H9 (cell line): ENCODE data around the gene CFAP54. TPM values are rescaled to one million over a fixed set of nuclear protein-coding genes. Genes with fewer than 3 reads are reported as not detected.

Experiments
- DNase-seq: peaks from one replicate; pipeline ENCODE4 v3.0.0-alpha.2; 2017
- H2AFZ ChIP-seq: one replicate; pipeline ENCODE4 v1.6.1; 2013; ENCODE audit warnings: mild to moderate bottlenecking, low read length, control low read depth, moderate library complexity
- H2AK5ac ChIP-seq: 2 replicates; pipeline ENCODE4 v1.6.1; 2013; ENCODE audit warnings: low read length, control low read depth, mixed read lengths; ENCODE audit not compliant: insufficient read length
- H2BK120ac ChIP-seq: one replicate; pipeline ENCODE4 v1.6.1; 2013; ENCODE audit warnings: low read depth, mild to moderate bottlenecking, low read length, control low read depth, inconsistent platforms; ENCODE audit not compliant: poor library complexity, severe bottlenecking
- H2BK12ac ChIP-seq: 2 replicates; pipeline ENCODE4 v1.6.1; 2013; ENCODE audit warnings: low read length, control low read depth, mixed read lengths, low read depth; ENCODE audit not compliant: insufficient read length
- H2BK15ac ChIP-seq: 2 replicates; pipeline ENCODE4 v1.6.1; 2013; ENCODE audit warnings: low read depth, low read length, control low read depth
- H2BK20ac ChIP-seq: one replicate; pipeline ENCODE4 v1.6.1; 2013; ENCODE audit warnings: low read depth, mild to moderate bottlenecking, low read length, control low read depth, inconsistent platforms; ENCODE audit not compliant: poor library complexity, severe bottlenecking
- H2BK5ac ChIP-seq: 2 replicates; pipeline ENCODE4 v1.6.1; 2013; ENCODE audit warnings: low read length, control low read depth, mixed read lengths; ENCODE audit not compliant: insufficient read length
- H3K14ac ChIP-seq: 2 replicates; pipeline ENCODE4 v1.6.1; 2013; ENCODE audit warnings: low read length, control low read depth; ENCODE audit not compliant: insufficient read depth
- H3K18ac ChIP-seq: 2 replicates; pipeline ENCODE4 v1.6.1; 2013; ENCODE audit warnings: low read depth, mild to moderate bottlenecking, mixed read lengths, low read length, control low read depth; ENCODE audit not compliant: insufficient read length
- H3K23ac ChIP-seq: 2 replicates; pipeline ENCODE4 v1.6.1; 2013; ENCODE audit warnings: low read length, control low read depth, mixed read lengths, low read depth; ENCODE audit not compliant: insufficient read length
- H3K23me2 ChIP-seq: 2 replicates; pipeline ENCODE4 v1.6.1; 2013; ENCODE audit warnings: low read depth, mild to moderate bottlenecking, mixed read lengths, low read length, control low read depth; ENCODE audit not compliant: insufficient read length, poor library complexity, severe bottlenecking
- H3K27ac ChIP-seq: 2 replicates; pipeline ENCODE4 v1.5.1; 2013; ENCODE audit warnings: low read length, control low read depth, mixed read lengths, low read depth; ENCODE audit not compliant: insufficient read length
- H3K27me3 ChIP-seq: 2 replicates; pipeline ENCODE4 v1.6.1; 2013; ENCODE audit warnings: low read length, control low read depth, inconsistent platforms; ENCODE audit not compliant: insufficient read depth
- H3K4ac ChIP-seq: 2 replicates; pipeline ENCODE4 v1.6.1; 2013; ENCODE audit warnings: low read depth, mild to moderate bottlenecking, control low read depth, inconsistent platforms, low read length, moderate library complexity
- H3K4me1 ChIP-seq: 2 replicates; pipeline ENCODE4 v1.6.1; 2013; ENCODE audit warnings: low read length, control low read depth, inconsistent platforms; ENCODE audit not compliant: insufficient read depth
- H3K4me2 ChIP-seq: 2 replicates; pipeline ENCODE4 v1.6.1; 2013; ENCODE audit warnings: low read length, control low read depth, mixed read lengths; ENCODE audit not compliant: insufficient read length, insufficient read depth
- H3K56ac ChIP-seq: 2 replicates; pipeline ENCODE4 v1.6.1; 2013; ENCODE audit warnings: low read depth, mild to moderate bottlenecking, mixed read lengths, low read length, control low read depth; ENCODE audit not compliant: insufficient read length
- H3K79me1 ChIP-seq: 2 replicates; pipeline ENCODE4 v1.6.1; 2013; ENCODE audit warnings: low read depth, mild to moderate bottlenecking, moderate library complexity, low read length, control low read depth, inconsistent platforms; ENCODE audit not compliant: insufficient read depth, poor library complexity, severe bottlenecking
- H3K79me2 ChIP-seq: 2 replicates; pipeline ENCODE4 v1.6.1; 2013; ENCODE audit warnings: low read length, control low read depth, inconsistent platforms; ENCODE audit not compliant: insufficient read depth
- H3K9ac ChIP-seq: 2 replicates; pipeline ENCODE4 v1.6.1; 2013; ENCODE audit warnings: low read length, control low read depth, mixed read lengths; ENCODE audit not compliant: insufficient read length; ENCODE audit errors: extremely low read depth
- H3K9me3 ChIP-seq: one replicate; pipeline ENCODE4 v1.6.1; 2013; ENCODE audit warnings: low read depth, low read length, inconsistent platforms; ENCODE audit not compliant: control insufficient read depth
- H3T11ph ChIP-seq: one replicate; pipeline ENCODE4 v1.6.1; 2013; ENCODE audit warnings: mild to moderate bottlenecking, low read length, control low read depth, inconsistent platforms
- H4K20me1 ChIP-seq: one replicate; pipeline ENCODE4 v1.6.1; 2013; ENCODE audit not compliant: control insufficient read depth, insufficient read length, insufficient read depth
- H4K5ac ChIP-seq: 2 replicates; pipeline ENCODE4 v1.6.1; 2013; ENCODE audit warnings: low read depth, mild to moderate bottlenecking, mixed read lengths, low read length, control low read depth; ENCODE audit not compliant: insufficient read length
- H4K8ac ChIP-seq: replicated peaks from 2 replicates; pipeline ENCODE4 v1.6.1; 2013; ENCODE audit warnings: low read length, control low read depth, mixed read lengths, low read depth; ENCODE audit not compliant: insufficient read length
- H4K91ac ChIP-seq: 2 replicates; pipeline ENCODE4 v1.6.1; 2013; ENCODE audit warnings: low read depth, mild to moderate bottlenecking, moderate library complexity, mixed read lengths, low read length, control low read depth; ENCODE audit not compliant: insufficient read length
- H3K27ac Mint-ChIP-seq, 3 experiments: 2 replicates in 2 of 3; 3 replicates in 1 of 3; pipeline ENCODE4 v1.8.0; 2020 to 2021; ENCODE audit warnings: mixed read lengths in 3 of 3, mild to moderate bottlenecking in 1 of 3, moderate library complexity in 1 of 3
- H3K27me3 Mint-ChIP-seq: 2 replicates; pipeline ENCODE4 v1.8.0; 2021; ENCODE audit warnings: low read depth, mild to moderate bottlenecking, moderate library complexity, mixed read lengths
- H3K36me3 Mint-ChIP-seq, 3 experiments: 2 replicates in 2 of 3; 3 replicates in 1 of 3; pipeline ENCODE4 v1.8.0; 2020 to 2021; ENCODE audit warnings: low read depth in 3 of 3, mixed read lengths in 3 of 3; ENCODE audit not compliant: insufficient read depth in 1 of 3
- H3K4me1 Mint-ChIP-seq, 2 experiments: 2 replicates each; pipeline ENCODE4 v1.8.0; 2020; ENCODE audit warnings: mixed read lengths in 2 of 2
- H3K4me3 Mint-ChIP-seq, 2 experiments: 2 replicates in 1 of 2; 3 replicates in 1 of 2; pipeline ENCODE4 v1.8.0; 2020 to 2021; ENCODE audit warnings: mild to moderate bottlenecking in 2 of 2, mixed read lengths in 2 of 2, moderate library complexity in 1 of 2
- H3K9me3 Mint-ChIP-seq, 2 experiments: 2 replicates in 1 of 2; 3 replicates in 1 of 2; pipeline ENCODE4 v1.8.0; 2020; ENCODE audit warnings: mild to moderate bottlenecking in 2 of 2, mixed read lengths in 2 of 2, moderate library complexity in 1 of 2
- total RNA-seq: library from RNA; stranded (reverse); gene quantifications from 2 replicates; pipeline ENCODE4 v1.2.1, GENCODE V29; 2021
- TF ChIP-seq, protein P1 (sequence below): fragments of 200-600 bp; sonication (generic); conservative IDR thresholded peaks from 3 replicates; pipeline ENCODE4 v1.8.0; 2021; ENCODE audit warnings: antibody characterized with exemption, mild to moderate bottlenecking

CFAP54 gene
- total RNA-seq, 1 experiment from 2014 or later = 0.24 TPM

DNA sequence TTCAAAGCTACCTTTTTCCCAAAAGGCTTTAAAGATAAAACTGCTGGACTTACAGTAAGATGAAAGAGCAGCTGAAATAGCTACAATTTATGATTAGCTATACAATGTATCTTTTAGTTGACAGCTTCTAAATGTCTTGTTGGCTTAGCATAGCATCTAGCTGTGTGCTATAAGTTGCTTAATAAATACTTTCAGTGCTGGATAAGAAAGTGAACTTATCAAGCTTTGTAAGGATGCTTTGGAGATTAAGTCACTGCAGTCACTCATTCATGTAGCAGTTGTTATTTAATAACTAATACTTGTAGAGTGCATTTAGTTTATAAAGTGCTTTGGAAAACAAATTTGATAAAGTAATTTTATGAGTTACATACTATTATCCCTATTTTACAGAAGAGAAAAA, 14.6 kb downstream of the CFAP54 start:
- TF ChIP-seq, protein P1, sequence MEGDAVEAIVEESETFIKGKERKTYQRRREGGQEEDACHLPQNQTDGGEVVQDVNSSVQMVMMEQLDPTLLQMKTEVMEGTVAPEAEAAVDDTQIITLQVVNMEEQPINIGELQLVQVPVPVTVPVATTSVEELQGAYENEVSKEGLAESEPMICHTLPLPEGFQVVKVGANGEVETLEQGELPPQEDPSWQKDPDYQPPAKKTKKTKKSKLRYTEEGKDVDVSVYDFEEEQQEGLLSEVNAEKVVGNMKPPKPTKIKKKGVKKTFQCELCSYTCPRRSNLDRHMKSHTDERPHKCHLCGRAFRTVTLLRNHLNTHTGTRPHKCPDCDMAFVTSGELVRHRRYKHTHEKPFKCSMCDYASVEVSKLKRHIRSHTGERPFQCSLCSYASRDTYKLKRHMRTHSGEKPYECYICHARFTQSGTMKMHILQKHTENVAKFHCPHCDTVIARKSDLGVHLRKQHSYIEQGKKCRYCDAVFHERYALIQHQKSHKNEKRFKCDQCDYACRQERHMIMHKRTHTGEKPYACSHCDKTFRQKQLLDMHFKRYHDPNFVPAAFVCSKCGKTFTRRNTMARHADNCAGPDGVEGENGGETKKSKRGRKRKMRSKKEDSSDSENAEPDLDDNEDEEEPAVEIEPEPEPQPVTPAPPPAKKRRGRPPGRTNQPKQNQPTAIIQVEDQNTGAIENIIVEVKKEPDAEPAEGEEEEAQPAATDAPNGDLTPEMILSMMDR = no peak
- H2BK12ac ChIP-seq = no peak overlapping the region
- no peak overlapping the region for H3K14ac ChIP-seq
- no peaks in the 10 kb centered on the region for H3K79me1 ChIP-seq
- no peak overlapping the region for H3K27ac ChIP-seq
- H2BK5ac ChIP-seq = no peak overlapping the region
- H3K27me3 ChIP-seq = no peaks in the 10 kb centered on the region
- no peak overlapping the region for H2AFZ ChIP-seq
- no peak overlapping the region for H2AK5ac ChIP-seq
- H3K9ac ChIP-seq = no peak overlapping the region
- H3K4ac ChIP-seq = no peak overlapping the region
- H3K4me3 Mint-ChIP-seq = no peak overlapping the region
- no peaks in the 10 kb centered on the region; the same call in 1 of the 2 replicates for H3K27me3 Mint-ChIP-seq
- no peaks in the 10 kb centered on the region for H3K79me2 ChIP-seq
- H2BK120ac ChIP-seq = no peak overlapping the region
- H4K20me1 ChIP-seq = no peaks in the 10 kb centered on the region
- no peak overlapping the region for H2BK20ac ChIP-seq
- H3K18ac ChIP-seq = no peak overlapping the region
- H3K56ac ChIP-seq = no peak overlapping the region
- H4K5ac ChIP-seq = no peak overlapping the region
- no peak overlapping the region for H3K4me2 ChIP-seq
- H4K91ac ChIP-seq = no peak overlapping the region
- no peaks in the 10 kb centered on the region; a peak in 1 of 7 replicates for H3K36me3 Mint-ChIP-seq
- H3K4me1 Mint-ChIP-seq = peaks cover 7 to 8% of the 10 kb centered on the region in 2 experiments
- H3K9me3 Mint-ChIP-seq = no peaks in the 10 kb centered on the region
- no peak overlapping the region for H4K8ac ChIP-seq
- DNase-seq = no peak
- no peaks in the 10 kb centered on the region for H3K4me1 ChIP-seq
- no peak overlapping the region for H3K23ac ChIP-seq
- H3K27ac Mint-ChIP-seq = no peak overlapping the region
- no peak overlapping the region for H2BK15ac ChIP-seq
- H3K9me3 ChIP-seq = no peaks in the 10 kb centered on the region
- no peaks in the 10 kb centered on the region for H3K23me2 ChIP-seq
- H3T11ph ChIP-seq = no peak overlapping the region
